Stomach (tissue), 4 donors: ENCODE measurements around the gene CNTN4.

Source experiments
- CTCF ChIP-seq, 7 experiments: fragments of 450-650 bp in 4 of 7; fragments of 200-600 bp in 3 of 7; sonication (generic) in 3 of 7; IDR thresholded peaks; one replicate each; pipeline ENCODE4 v1.5.1; 2016 to 2019; ENCODE audit warnings: antibody characterized with exemption in 7 of 7, control low read depth in 2 of 7, mild to moderate bottlenecking in 1 of 7
- EP300 ChIP-seq: sonication (generic); formaldehyde crosslinking; IDR thresholded peaks from one replicate; pipeline ENCODE4 v1.6.1; 2017; ENCODE audit warnings: antibody characterized with exemption
- POLR2A ChIP-seq, 4 donors: fragments of 450-650 bp; IDR thresholded peaks; one replicate each; pipeline ENCODE4 v1.6.1; 2016; ENCODE audit warnings: antibody characterized with exemption in 4 of 4, control low read depth in 2 of 4, mild to moderate bottlenecking in 1 of 4, moderate library complexity in 1 of 4
- POLR2AphosphoS5 ChIP-seq, 3 donors: sonication (generic); formaldehyde crosslinking; IDR thresholded peaks; one replicate each; pipeline ENCODE4 v1.6.1; 2016; ENCODE audit warnings: antibody characterized with exemption in 3 of 3

- TF ChIP-seq CTCF (IDR thresholded peaks at IDR 0.05) (no peak), POLR2AphosphoS5 (IDR thresholded peaks at IDR 0.05) (no peak), POLR2A (IDR thresholded peaks at IDR 0.05) (no peak), EP300 (no peak)
These were observed 276.7 kb downstream of the CNTN4 start for GRCh38 chr3:2375376-2375775.
